ENCODE results near the gene ARHGEF28.

ARHGEF28 gene

GRCh38 chr5:73816656-73817420 is 190.8 kb downstream of the ARHGEF28 start:
- no peak for TF ChIP-seq CTCF (IDR thresholded peaks at IDR 0.05; ENCODE audit: borderline replicate concordance, extremely low read depth, low read length, poor library complexity, severe bottlenecking)
- no peak for TF ChIP-seq EZH2 (IDR thresholded peaks at IDR 0.05; ENCODE audit: borderline replicate concordance, low read depth, low read length, severe bottlenecking)
- Histone ChIP-seq H3K4me1 (ENCODE audit: insufficient read depth, low read length) (no peaks in the 10 kb centered on the region), H2AFZ (ENCODE audit: low read depth, low read length) (no peak overlapping the region), H3K36me3 (ENCODE audit: insufficient read depth, low read length) (no peaks in the 10 kb centered on the region), H3K27me3 (ENCODE audit: insufficient read depth, low read length, poor library complexity) (no peaks in the 10 kb centered on the region), H4K20me1 (ENCODE audit: insufficient read depth, low read length) (no peaks in the 10 kb centered on the region), H3K9ac (ENCODE audit: low read depth, low read length) (no peak overlapping the region), H3K27ac (ENCODE audit: low read length) (no peak overlapping the region), H3K4me3 (ENCODE audit: low read depth in 1 of 2, low read length in 2 of 2) (no peak overlapping the region), H3K4me2 (ENCODE audit: insufficient read depth, low read length) (no peak overlapping the region), H3K79me2 (ENCODE audit: insufficient read depth, low read length) (no peaks in the 10 kb centered on the region), H3K9me3 (ENCODE audit: insufficient read depth, low read length, severe bottlenecking) (no peaks in the 10 kb centered on the region)
- no peak for ATAC-seq (ENCODE audit: insufficient read depth, low read depth)
- DNase-seq: no peak

GRCh38 chr5:73818357-73818756 is 192.4 kb downstream of the ARHGEF28 start:
- Histone ChIP-seq H3K27ac (ENCODE audit: low read length) (no peak overlapping the region), H3K27me3 (ENCODE audit: insufficient read depth, low read length, poor library complexity) (no peaks in the 10 kb centered on the region), H4K20me1 (ENCODE audit: insufficient read depth, low read length) (no peaks in the 10 kb centered on the region), H3K36me3 (ENCODE audit: insufficient read depth, low read length) (no peaks in the 10 kb centered on the region), H3K79me2 (ENCODE audit: insufficient read depth, low read length) (no peaks in the 10 kb centered on the region), H3K9me3 (ENCODE audit: insufficient read depth, low read length, severe bottlenecking) (no peaks in the 10 kb centered on the region), H3K4me3 (ENCODE audit: low read depth in 1 of 2, low read length in 2 of 2) (no peak overlapping the region), H3K9ac (ENCODE audit: low read depth, low read length) (no peak overlapping the region), H2AFZ (ENCODE audit: low read depth, low read length) (no peak overlapping the region), H3K4me1 (ENCODE audit: insufficient read depth, low read length) (no peaks in the 10 kb centered on the region), H3K4me2 (ENCODE audit: insufficient read depth, low read length) (no peak overlapping the region)
- no peak for TF ChIP-seq CTCF (IDR thresholded peaks at IDR 0.05; ENCODE audit: borderline replicate concordance, extremely low read depth, low read length, poor library complexity, severe bottlenecking)
- TF ChIP-seq EZH2 (IDR thresholded peaks at IDR 0.05; ENCODE audit: borderline replicate concordance, low read depth, low read length, severe bottlenecking): no peak
- DNase-seq (no peak), ATAC-seq (ENCODE audit: insufficient read depth, low read depth) (no peak)

- H3K27ac ChIP-seq (ENCODE audit: low read length): no peak overlapping the region
- no peak for DNase-seq
- no peaks in the 10 kb centered on the region for H3K9me3 ChIP-seq (ENCODE audit: insufficient read depth, low read length, severe bottlenecking)
- no peaks in the 10 kb centered on the region for H4K20me1 ChIP-seq (ENCODE audit: insufficient read depth, low read length)
- no peak for ATAC-seq (ENCODE audit: insufficient read depth, low read depth)
- no peaks in the 10 kb centered on the region for H3K27me3 ChIP-seq (ENCODE audit: insufficient read depth, low read length, poor library complexity)
- H3K4me1 ChIP-seq (ENCODE audit: insufficient read depth, low read length): no peaks in the 10 kb centered on the region
- H3K79me2 ChIP-seq (ENCODE audit: insufficient read depth, low read length): no peaks in the 10 kb centered on the region
- H2AFZ ChIP-seq (ENCODE audit: low read depth, low read length): no peak overlapping the region
- TF ChIP-seq EZH2 (IDR thresholded peaks at IDR 0.05; ENCODE audit: borderline replicate concordance, low read depth, low read length, severe bottlenecking) (no peak), CTCF (IDR thresholded peaks at IDR 0.05; ENCODE audit: borderline replicate concordance, extremely low read depth, low read length, poor library complexity, severe bottlenecking) (no peak)
- H3K9ac ChIP-seq (ENCODE audit: low read depth, low read length): no peak overlapping the region
- H3K4me2 ChIP-seq (ENCODE audit: insufficient read depth, low read length): no peak overlapping the region
- no peak overlapping the region for H3K4me3 ChIP-seq (ENCODE audit: low read depth in 1 of 2, low read length in 2 of 2)
- no peaks in the 10 kb centered on the region for H3K36me3 ChIP-seq (ENCODE audit: insufficient read depth, low read length)
Observed at GRCh38 chr5:73820326-73820725, 194.3 kb downstream of the ARHGEF28 start.

Measured in DND-41 (cell line).